ENCODE data around the gene HEATR5A. TPM values are rescaled to one million over a fixed set of nuclear protein-coding genes. Genes with fewer than 3 reads are reported as not detected.

HEATR5A gene
- total RNA-seq, 4 donors from 2014 or later = 15.3 to 58.4 (median 38.5) TPM

DNA sequence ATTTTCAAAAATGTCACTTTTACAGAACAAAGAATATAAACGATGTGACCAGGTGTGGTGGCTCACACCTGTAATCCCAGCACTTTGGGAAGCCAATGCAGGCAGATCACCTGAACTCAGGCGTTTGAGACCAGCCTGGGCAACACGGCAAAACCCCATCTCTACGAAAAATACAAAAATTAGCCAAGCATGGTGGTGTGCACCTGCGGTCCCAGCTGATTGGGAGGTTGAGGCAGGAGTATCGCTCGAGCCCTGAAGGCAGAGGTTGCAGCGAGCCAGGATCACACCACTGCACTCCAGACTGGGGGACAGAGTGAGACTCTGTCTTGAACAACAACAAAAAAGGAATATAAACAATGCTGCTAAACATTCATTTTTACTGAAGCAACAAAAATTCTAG, 15.2 kb downstream of the HEATR5A start:
- in situ Hi-C loops (cut with MboI; ENCODE audit: low pct_ligation_motif_present in 1 of 4, low pct_unique_long_range_greater_than_20kb in 1 of 4, low sequenced_read_pairs in 3 of 4) (no loop called here), intact Hi-C loops (cut with DNase I; ENCODE audit: low total_unique reads) (no loop called here)

DNA sequence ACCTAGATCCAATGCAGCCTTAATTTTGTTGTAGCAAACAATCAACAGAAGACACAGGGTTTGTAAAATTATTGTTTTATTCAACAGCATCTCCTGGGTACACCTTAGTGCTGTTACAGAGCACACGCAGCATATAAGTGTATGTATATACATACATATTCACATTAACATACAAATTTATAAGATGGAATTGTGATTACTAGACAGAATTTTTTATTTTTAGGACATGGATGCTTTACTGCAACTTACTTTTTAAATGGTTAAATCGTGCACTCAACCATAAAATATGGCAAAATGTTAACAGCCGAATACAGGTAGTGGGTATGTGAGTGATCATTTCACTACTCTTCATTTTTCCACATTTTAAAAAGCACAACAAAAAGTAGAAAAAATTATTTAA, 16.6 kb downstream of the HEATR5A start:
- Histone ChIP-seq H3K27ac (no peak overlapping the region), H3K4me1 (peaks cover 0 to 42% (median 14%) of the 10 kb centered on the region in 4 donors), H3K27me3 (no peaks in the 10 kb centered on the region), H3K36me3 (no peaks in the 10 kb centered on the region), H3K4me3 (no peak overlapping the region), H3K9me3 (no peaks in the 10 kb centered on the region)
- TF ChIP-seq POLR2AphosphoS5 (IDR thresholded peaks at IDR 0.05) (no peak), POLR2A (IDR thresholded peaks at IDR 0.05) (no peak), EP300 (IDR thresholded peaks at IDR 0.05; ENCODE audit: low read depth) (no peak)
- TF ChIP-seq, protein P1, sequence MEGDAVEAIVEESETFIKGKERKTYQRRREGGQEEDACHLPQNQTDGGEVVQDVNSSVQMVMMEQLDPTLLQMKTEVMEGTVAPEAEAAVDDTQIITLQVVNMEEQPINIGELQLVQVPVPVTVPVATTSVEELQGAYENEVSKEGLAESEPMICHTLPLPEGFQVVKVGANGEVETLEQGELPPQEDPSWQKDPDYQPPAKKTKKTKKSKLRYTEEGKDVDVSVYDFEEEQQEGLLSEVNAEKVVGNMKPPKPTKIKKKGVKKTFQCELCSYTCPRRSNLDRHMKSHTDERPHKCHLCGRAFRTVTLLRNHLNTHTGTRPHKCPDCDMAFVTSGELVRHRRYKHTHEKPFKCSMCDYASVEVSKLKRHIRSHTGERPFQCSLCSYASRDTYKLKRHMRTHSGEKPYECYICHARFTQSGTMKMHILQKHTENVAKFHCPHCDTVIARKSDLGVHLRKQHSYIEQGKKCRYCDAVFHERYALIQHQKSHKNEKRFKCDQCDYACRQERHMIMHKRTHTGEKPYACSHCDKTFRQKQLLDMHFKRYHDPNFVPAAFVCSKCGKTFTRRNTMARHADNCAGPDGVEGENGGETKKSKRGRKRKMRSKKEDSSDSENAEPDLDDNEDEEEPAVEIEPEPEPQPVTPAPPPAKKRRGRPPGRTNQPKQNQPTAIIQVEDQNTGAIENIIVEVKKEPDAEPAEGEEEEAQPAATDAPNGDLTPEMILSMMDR (IDR thresholded peaks at IDR 0.05) = no peak
- no peak for DNase-seq
- WGBS, 2 donors (ENCODE audit: low coverage in 1 of 2) = 94% methylated on average over 3 of the region's 3 CpGs
- intact Hi-C loops (cut with DNase I; ENCODE audit: low total_unique reads) (no loop called here), in situ Hi-C loops (cut with MboI; ENCODE audit: low pct_ligation_motif_present in 1 of 4, low pct_unique_long_range_greater_than_20kb in 1 of 4, low sequenced_read_pairs in 3 of 4) (no loop called here)

More for the DNA sequence above, 15.2 kb downstream of the HEATR5A start:
- Histone ChIP-seq H3K4me1 (peaks cover 0 to 43% (median 14%) of the 10 kb centered on the region in 4 donors), H3K36me3 (no peaks in the 10 kb centered on the region), H3K9me3 (no peaks in the 10 kb centered on the region), H3K27me3 (no peaks in the 10 kb centered on the region), H3K4me3 (no peak overlapping the region), H3K27ac (no peak overlapping the region)
- TF ChIP-seq, protein P1 (IDR thresholded peaks at IDR 0.05) = no peak
- TF ChIP-seq POLR2AphosphoS5 (IDR thresholded peaks at IDR 0.05) (no peak), EP300 (IDR thresholded peaks at IDR 0.05; ENCODE audit: low read depth) (no peak), POLR2A (IDR thresholded peaks at IDR 0.05) (no peak)
- WGBS, 2 donors (ENCODE audit: low coverage in 1 of 2) = 90 to 92% methylated on average over 7 to 8 of the region's 8 CpGs
- no peak for DNase-seq

DNA sequence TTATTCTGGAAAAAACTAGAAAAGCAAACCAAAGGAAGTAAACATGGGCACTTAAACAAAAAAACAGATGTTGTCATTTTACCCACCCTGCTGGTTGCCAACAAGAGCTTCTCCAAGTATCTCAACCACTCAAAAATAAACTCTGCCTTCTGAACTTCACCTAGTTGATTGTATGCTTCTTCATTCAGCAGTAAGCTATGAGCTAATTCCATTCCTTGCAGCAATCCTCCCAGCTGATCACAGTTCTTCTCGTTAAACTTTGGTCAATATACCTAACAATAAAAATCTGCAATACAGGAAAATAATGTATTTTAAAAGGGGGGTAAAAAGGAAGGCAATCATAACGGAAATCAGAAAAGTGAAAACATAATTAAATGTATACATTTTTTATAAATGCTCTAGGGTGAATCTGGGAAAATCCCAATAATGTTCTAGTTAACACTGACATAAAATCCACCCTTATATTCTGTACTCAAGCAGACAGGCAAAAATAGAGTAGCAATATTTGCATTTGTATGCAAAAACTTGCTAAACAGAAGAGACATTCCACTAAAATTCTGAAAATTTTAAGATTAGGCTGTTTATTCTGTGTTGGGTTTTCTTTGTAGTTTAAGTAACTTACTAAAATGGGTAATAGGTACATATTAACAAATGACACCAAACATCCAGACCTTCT, 17.4 kb downstream of the HEATR5A start:
- intact Hi-C loops (cut with DNase I; ENCODE audit: low total_unique reads) = no loop called here
- Histone ChIP-seq H3K27me3 (no peaks in the 10 kb centered on the region), H3K27ac (peak overlapping the region in 2 of 4 donors; percentile 23 to 26), H3K9me3 (no peaks in the 10 kb centered on the region), H3K4me3 (no peak overlapping the region), H3K36me3 (no peaks in the 10 kb centered on the region), H3K4me1 (peaks cover 0 to 42% (median 14%) of the 10 kb centered on the region in 4 donors)
- 41 to 50% methylated on average over 2 of the region's 2 CpGs for WGBS, 2 donors (ENCODE audit: low coverage in 1 of 2)
- DNase-seq = no peak
- TF ChIP-seq, protein P1 (IDR thresholded peaks at IDR 0.05) = no peak
- no peak for TF ChIP-seq EP300 (IDR thresholded peaks at IDR 0.05; ENCODE audit: low read depth)
- no peak for TF ChIP-seq POLR2AphosphoS5 (IDR thresholded peaks at IDR 0.05)
- no peak for TF ChIP-seq POLR2A (IDR thresholded peaks at IDR 0.05)
- in situ Hi-C loops (cut with MboI; ENCODE audit: low pct_ligation_motif_present in 1 of 4, low pct_unique_long_range_greater_than_20kb in 1 of 4, low sequenced_read_pairs in 3 of 4) = no loop called here

GRCh38 chr14:31401369-31401932, 18.9 kb downstream of the HEATR5A start:
- Histone ChIP-seq H3K9me3 (no peaks in the 10 kb centered on the region), H3K27me3 (no peaks in the 10 kb centered on the region), H3K27ac (peak overlapping the region in 1 of 4 donors; percentile 18), H3K4me3 (no peak overlapping the region), H3K4me1 (peaks cover 0 to 40% (median 14%) of the 10 kb centered on the region in 4 donors), H3K36me3 (peaks cover 0 to 3% (median 0%) of the 10 kb centered on the region in 4 donors)
- TF ChIP-seq POLR2A (IDR thresholded peaks at IDR 0.05) (no peak), POLR2AphosphoS5 (IDR thresholded peaks at IDR 0.05) (peak in 1 of 3 donors; percentile 7)
- in situ Hi-C loops (cut with MboI; ENCODE audit: low pct_ligation_motif_present in 1 of 4, low pct_unique_long_range_greater_than_20kb in 1 of 4, low sequenced_read_pairs in 3 of 4) (no loop called here), intact Hi-C loops (cut with DNase I; ENCODE audit: low total_unique reads) (no loop called here)
- 81% methylated on average over 3 of the region's 3 CpGs for WGBS, 2 donors (ENCODE audit: low coverage in 1 of 2)
- no peak for DNase-seq

Data from transverse colon (tissue), 4 donors.